Fibroblast of lung (primary cell): ENCODE data around the gene TEC. TPM values are rescaled to one million over a fixed set of nuclear protein-coding genes. Genes with fewer than 3 reads are reported as not detected.

ENCODE experiments used
- DNase-seq, 2 donors: peaks; one replicate each; pipeline versions ENCODE4 v3.0.0 to v3.0.0-alpha.2; 2010; ENCODE audit warnings: low read depth in 2 of 2
- H2AFZ ChIP-seq: 2 replicates; pipeline ENCODE4 v1.5.1; 2012; ENCODE audit warnings: low read length, control low read depth, inconsistent platforms
- H3K27ac ChIP-seq: 2 replicates; pipeline ENCODE4 v1.5.1; 2011; ENCODE audit warnings: low read length, control low read depth; ENCODE audit not compliant: insufficient read depth
- H3K27me3 ChIP-seq: 2 replicates; pipeline ENCODE4 v1.5.1; 2011; ENCODE audit warnings: mild to moderate bottlenecking, low read length; ENCODE audit not compliant: control insufficient read depth, insufficient read depth
- H3K36me3 ChIP-seq: 2 replicates; pipeline ENCODE4 v1.5.1; 2011; ENCODE audit warnings: low read length; ENCODE audit not compliant: control insufficient read depth, insufficient read depth
- H3K4me1 ChIP-seq: 2 replicates; pipeline ENCODE4 v1.5.1; 2011; ENCODE audit warnings: low read length; ENCODE audit not compliant: control insufficient read depth, insufficient read depth; ENCODE audit errors: extremely low read depth
- H3K4me2 ChIP-seq: 2 replicates; pipeline ENCODE4 v1.5.1; 2011; ENCODE audit warnings: low read length, control low read depth; ENCODE audit not compliant: insufficient read depth; ENCODE audit errors: extremely low read depth
- H3K4me3 ChIP-seq, 4 experiments: fragments of 200-600 bp in 1 of 4; sonication (generic) in 1 of 4; replicated peaks in 1 of 4; 2 replicates each; pipeline ENCODE4 v1.5.1; 2011 to 2016; ENCODE audit warnings: low read length in 4 of 4, low read depth in 3 of 4, mild to moderate bottlenecking in 3 of 4, control low read depth in 2 of 4, inconsistent platforms in 1 of 4, mixed read lengths in 1 of 4; ENCODE audit not compliant: insufficient read depth in 1 of 4; ENCODE audit errors: control extremely low read depth in 1 of 4
- H3K79me2 ChIP-seq: 2 replicates; pipeline ENCODE4 v1.5.1; 2012; ENCODE audit warnings: mild to moderate bottlenecking, low read length, inconsistent platforms; ENCODE audit not compliant: control insufficient read depth, insufficient read depth
- H3K9ac ChIP-seq: 2 replicates; pipeline ENCODE4 v1.5.1; 2011; ENCODE audit warnings: mild to moderate bottlenecking, low read length, control low read depth; ENCODE audit not compliant: insufficient read depth
- H3K9me3 ChIP-seq: 2 replicates; pipeline ENCODE4 v1.5.1; 2012; ENCODE audit warnings: low read depth, low read length; ENCODE audit not compliant: control insufficient read depth, insufficient read depth
- H4K20me1 ChIP-seq: 2 replicates; pipeline ENCODE4 v1.5.1; 2011; ENCODE audit warnings: low read length; ENCODE audit not compliant: control insufficient read depth, insufficient read depth; ENCODE audit errors: extremely low read depth
- CTCF ChIP-seq, 2 donors: IDR thresholded peaks in 1 of 2; conservative IDR thresholded peaks in 1 of 2; 1 replicate in 1 of 2; 2 replicates in 1 of 2; pipeline ENCODE4 v1.5.1; 2011 to 2012; ENCODE audit warnings: low read length in 2 of 2, control low read depth in 1 of 2, inconsistent platforms in 1 of 2, low read depth in 1 of 2, mild to moderate bottlenecking in 1 of 2
- EZH2 ChIP-seq: IDR thresholded peaks from 2 replicates; pipeline ENCODE4 v1.5.1; 2012; ENCODE audit warnings: low read length, control low read depth, mild to moderate bottlenecking; ENCODE audit errors: missing control alignments
- polyA plus RNA-seq, 2 donors: library from polyadenylated mRNA; depleted of rRNA in 1 of 2; stranded (reverse) in 1 of 2; unstranded in 1 of 2; fragments of >200 nt; gene quantifications; 2 replicates each; pipeline ENCODE4 v1.2.1, GENCODE V29; 2011 to 2012; ENCODE audit warnings: missing spikeins in 1 of 2
- total RNA-seq: library from RNA; depleted of rRNA; stranded (reverse); fragments of >200 nt; gene quantifications from 2 replicates; pipeline ENCODE4 v1.2.1, GENCODE V29; 2014

Gene TEC
- total and polyA plus RNA-seq, 2 donors (not counting 1 experiment from before 2014, with no cell fraction given): 0.79 to 5.3 TPM

GRCh38 chr4:48243429-48243828 lies 26.2 kb downstream of the TEC start:
- TF ChIP-seq CTCF (conservative IDR thresholded peaks at IDR 0.05 in 1 of 2, IDR thresholded peaks at IDR 0.05 in 1 of 2; ENCODE audit: low read depth in 1 of 2, low read length in 2 of 2): no peak
- no peak for TF ChIP-seq EZH2
- peaks cover 2% of the 10 kb centered on the region for H3K4me1 ChIP-seq
- no peak overlapping the region for H2AFZ ChIP-seq
- no peak for DNase-seq
- no peak overlapping the region for H3K4me3 ChIP-seq
- H4K20me1 ChIP-seq: no peaks in the 10 kb centered on the region
- H3K36me3 ChIP-seq: no peaks in the 10 kb centered on the region
- H3K4me2 ChIP-seq: no peak overlapping the region
- no peak overlapping the region for H3K27ac ChIP-seq
- H3K9ac ChIP-seq: no peak overlapping the region
- H3K9me3 ChIP-seq: no peaks in the 10 kb centered on the region
- H3K79me2 ChIP-seq: no peaks in the 10 kb centered on the region
- H3K27me3 ChIP-seq: no peaks in the 10 kb centered on the region

- Histone ChIP-seq H3K27me3 (no peaks in the 10 kb centered on the region), H2AFZ (no peak overlapping the region), H3K9me3 (no peaks in the 10 kb centered on the region), H3K9ac (no peak overlapping the region), H3K27ac (no peak overlapping the region), H4K20me1 (no peaks in the 10 kb centered on the region), H3K4me1 (peaks cover 2% of the 10 kb centered on the region), H3K79me2 (no peaks in the 10 kb centered on the region), H3K36me3 (no peaks in the 10 kb centered on the region), H3K4me3 (no peak overlapping the region), H3K4me2 (no peak overlapping the region)
- DNase-seq: no peak
- TF ChIP-seq CTCF (conservative IDR thresholded peaks at IDR 0.05 in 1 of 2, IDR thresholded peaks at IDR 0.05 in 1 of 2; ENCODE audit: low read depth in 1 of 2, low read length in 2 of 2): no peak
- TF ChIP-seq EZH2: no peak
Observed at GRCh38 chr4:48242511-48243195, 27.0 kb downstream of the TEC start.

- Histone ChIP-seq H3K9me3 (no peaks in the 10 kb centered on the region), H2AFZ (no peak overlapping the region), H3K4me2 (no peak overlapping the region), H4K20me1 (no peaks in the 10 kb centered on the region), H3K4me3 (no peak overlapping the region), H3K79me2 (no peaks in the 10 kb centered on the region), H3K9ac (no peak overlapping the region), H3K27me3 (no peaks in the 10 kb centered on the region), H3K36me3 (no peaks in the 10 kb centered on the region), H3K27ac (no peak overlapping the region), H3K4me1 (no peaks in the 10 kb centered on the region)
- TF ChIP-seq CTCF (conservative IDR thresholded peaks at IDR 0.05 in 1 of 2, IDR thresholded peaks at IDR 0.05 in 1 of 2; ENCODE audit: low read depth in 1 of 2, low read length in 2 of 2) (no peak), EZH2 (no peak)
- DNase-seq: no peak
Observed at GRCh38 chr4:48241731-48242130, 27.9 kb downstream of the TEC start.
